GM21528 (cell line): ENCODE measurements around the gene PRPF40B.

Experiments used
- ATAC-seq: cut with Tn5 transposase; IDR thresholded peaks from one replicate; pipeline ENCODE4 v1.9.1; 2021; ENCODE audit warnings: mild to moderate bottlenecking, moderate library complexity; ENCODE audit not compliant: unreplicated experiment, low FRiP score

PRPF40B gene

GRCh38 chr12:49654715-49655114 is 31.4 kb downstream of the PRPF40B start:
- ATAC-seq, result no peak

- ATAC-seq, result no peak
Measured at GRCh38 chr12:49655595-49656236, 32.4 kb downstream of the PRPF40B start.

- ATAC-seq, result no peak
Measured at GRCh38 chr12:49658276-49658675, 34.9 kb downstream of the PRPF40B start.

GRCh38 chr12:49659753-49660152 is 36.4 kb downstream of the PRPF40B start:
- no peak for ATAC-seq

GRCh38 chr12:49661191-49661590 is 37.8 kb downstream of the PRPF40B start:
- no peak for ATAC-seq

GRCh38 chr12:49661746-49662145 is 38.4 kb downstream of the PRPF40B start:
- ATAC-seq, result no peak

- peak; percentile 73 for ATAC-seq
Measured at GRCh38 chr12:49662998-49663843, 39.9 kb downstream of the PRPF40B start.

- ATAC-seq, result no peak
Measured at GRCh38 chr12:49664167-49664566, 40.8 kb downstream of the PRPF40B start.

GRCh38 chr12:49664591-49665239 is 41.4 kb downstream of the PRPF40B start:
- ATAC-seq, result peak; percentile 61

GRCh38 chr12:49665384-49665783 is 42.0 kb downstream of the PRPF40B start:
- no peak for ATAC-seq

- no peak for ATAC-seq
Measured at GRCh38 chr12:49666176-49666575, 42.8 kb downstream of the PRPF40B start.

- no peak for ATAC-seq
Measured at GRCh38 chr12:49667325-49668090, 44.1 kb downstream of the PRPF40B start.

GRCh38 chr12:49669796-49670195 is 46.4 kb downstream of the PRPF40B start:
- no peak for ATAC-seq

- no peak for ATAC-seq
Measured at GRCh38 chr12:49671031-49671765, 47.8 kb downstream of the PRPF40B start.

GRCh38 chr12:49672301-49673217 is 49.2 kb downstream of the PRPF40B start:
- ATAC-seq, result no peak

- ATAC-seq, result no peak
Measured at GRCh38 chr12:49673446-49674317, 50.3 kb downstream of the PRPF40B start.

GRCh38 chr12:49674318-49674981 is 51.1 kb downstream of the PRPF40B start:
- no peak for ATAC-seq
